Activated CD4-positive, alpha-beta memory T cell treated with anti-CD3 and anti-CD28 coated beads for 36 hours (primary cell): ENCODE data around the gene LINC01488. TPM values are rescaled to one million over a fixed set of nuclear protein-coding genes. Genes with fewer than 3 reads are reported as not detected.

Experiments
- CTCF ChIA-PET: fragments of 350-600 bp; sonication (Branson Sonifier 250); formaldehyde crosslinking; loops from one replicate; lab custom pipeline; 2021; ENCODE audit warnings: antibody characterized with exemption, inconsistent platforms; lab: Charles Lee
- POLR2A ChIA-PET: fragments of 350-600 bp; sonication (Branson Sonifier 250); formaldehyde crosslinking; loops from one replicate; lab custom pipeline; 2021; ENCODE audit warnings: antibody characterized with exemption; lab: Charles Lee
- DNase-seq: peaks from one replicate; pipeline ENCODE4 v3.0.0-alpha.2; 2020
- H3K27ac Mint-ChIP-seq: one replicate; pipeline ENCODE4 v1.8.0; 2021; ENCODE audit warnings: mixed read lengths
- H3K27me3 Mint-ChIP-seq: one replicate; pipeline ENCODE4 v1.8.0; 2021; ENCODE audit warnings: mixed read lengths
- H3K36me3 Mint-ChIP-seq: one replicate; pipeline ENCODE4 v1.8.0; 2021; ENCODE audit warnings: mixed read lengths
- H3K4me1 Mint-ChIP-seq: one replicate; pipeline ENCODE4 v1.8.0; 2021; ENCODE audit warnings: low read depth, mixed read lengths
- H3K4me3 Mint-ChIP-seq: one replicate; pipeline ENCODE4 v1.8.0; 2021; ENCODE audit warnings: mild to moderate bottlenecking, mixed read lengths
- H3K9me3 Mint-ChIP-seq: one replicate; pipeline ENCODE4 v1.8.0; 2021; ENCODE audit warnings: mixed read lengths
- intact Hi-C: fragments of 100-400 bp; cut with micrococcal nuclease; formaldehyde crosslinking; loops from one replicate; pipeline ENCODE4 v1.15.1; 2023
- total RNA-seq, 2 experiments: library from RNA; stranded (reverse); gene quantifications; one replicate each; pipeline ENCODE4 v1.2.3, GENCODE V29; 2021

LINC01488 gene
- total RNA-seq = not detected

DNA sequence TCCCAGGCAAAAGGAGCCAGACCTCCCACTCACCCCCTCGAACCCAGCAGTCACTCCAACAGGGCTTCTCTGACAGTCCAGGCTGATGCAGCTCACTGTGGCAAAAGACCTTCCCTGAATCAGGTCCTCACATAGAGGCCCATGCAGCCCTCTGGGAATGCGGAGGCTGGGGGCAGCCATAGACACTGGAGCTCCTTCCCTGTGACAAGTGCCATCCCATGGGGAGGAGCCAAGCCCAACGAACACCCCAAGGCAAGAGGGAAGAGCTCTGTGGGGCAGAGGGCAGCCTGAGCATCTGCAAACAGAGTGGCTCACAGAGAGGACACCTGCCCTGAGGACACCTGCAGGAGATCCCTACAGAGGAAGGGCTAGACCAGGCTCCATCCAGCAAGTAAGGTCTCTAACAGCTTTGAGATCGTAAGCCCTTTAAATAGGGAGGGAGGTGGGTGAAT is at the start of gene LINC01488:
TSS of gene LINC01488 (plus strand) at position 271 of the 452 bp plus-strand sequence.
- no peak within 1 kb of the TSS for H3K27ac Mint-ChIP-seq
- H3K4me1 Mint-ChIP-seq = no peaks in the 10 kb centered on the region
- H3K36me3 Mint-ChIP-seq = no peaks in the 10 kb centered on the region
- DNase-seq = no peak
- H3K9me3 Mint-ChIP-seq = no peaks in the 10 kb centered on the region
- ChIA-PET CTCF (interaction anchor here (1.0 kb wide), 1 partner anchor 80 kb away, joined by 3 read pairs; no protein-coding TSS in a partner anchor), POLR2A (no interaction called here)
- no peak within 1 kb of the TSS for H3K4me3 Mint-ChIP-seq
- no peaks in the 10 kb centered on the region for H3K27me3 Mint-ChIP-seq
- intact Hi-C loops = no loop called here

DNA sequence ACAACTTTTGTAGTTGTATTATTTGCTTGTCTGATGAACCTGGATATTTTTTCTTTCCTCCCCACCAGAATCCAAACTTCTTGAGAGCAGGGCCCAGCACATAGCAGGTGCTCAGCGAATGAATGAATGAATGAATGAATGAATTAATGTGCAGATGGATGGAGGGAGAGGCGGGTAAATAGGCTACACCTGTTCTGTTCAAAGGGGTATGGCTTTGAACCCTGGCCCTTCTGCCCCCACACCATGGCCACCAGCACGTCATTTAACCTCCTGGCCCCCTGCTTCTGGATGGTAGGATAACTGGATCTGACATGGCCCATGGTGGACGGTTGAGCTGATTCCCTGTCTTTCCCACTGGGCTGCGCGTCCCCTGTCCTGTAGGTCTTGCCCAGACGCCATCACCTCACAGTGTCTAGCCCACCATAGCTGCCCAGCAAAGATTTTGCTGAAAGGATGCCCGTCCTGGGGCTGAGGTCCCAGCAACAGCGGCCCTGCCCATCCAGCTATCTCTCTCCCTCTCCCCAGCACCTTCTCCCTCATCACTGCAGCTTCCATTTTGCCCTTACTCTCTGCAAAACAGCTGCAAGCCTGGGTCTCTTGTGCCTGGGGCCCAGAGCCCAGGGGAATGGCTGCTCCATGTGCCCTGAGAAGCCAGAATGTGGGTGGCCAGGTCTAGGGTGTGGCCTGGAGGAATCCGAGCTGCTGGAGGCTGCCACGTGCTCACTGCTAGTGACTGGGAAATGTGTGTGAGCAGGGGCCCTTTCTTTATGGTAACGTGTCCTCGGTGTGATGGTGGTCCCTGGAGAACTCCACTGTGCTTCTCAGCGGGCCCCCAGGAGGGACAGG is 49.3 kb upstream of the LINC01488 start:
- POLR2A ChIA-PET = interaction anchor here (1.4 kb wide), 1 partner anchor 9 kb away, joined by 3 read pairs; no protein-coding TSS in a partner anchor
- no peak overlapping the region for H3K4me3 Mint-ChIP-seq
- no peak for DNase-seq
- CTCF ChIA-PET = no interaction called here
- H3K36me3 Mint-ChIP-seq = no peaks in the 10 kb centered on the region
- H3K27ac Mint-ChIP-seq = no peak overlapping the region
- no peaks in the 10 kb centered on the region for H3K9me3 Mint-ChIP-seq
- intact Hi-C loops = no loop called here
- H3K4me1 Mint-ChIP-seq = no peaks in the 10 kb centered on the region
- H3K27me3 Mint-ChIP-seq = peaks cover 19% of the 10 kb centered on the region

DNA sequence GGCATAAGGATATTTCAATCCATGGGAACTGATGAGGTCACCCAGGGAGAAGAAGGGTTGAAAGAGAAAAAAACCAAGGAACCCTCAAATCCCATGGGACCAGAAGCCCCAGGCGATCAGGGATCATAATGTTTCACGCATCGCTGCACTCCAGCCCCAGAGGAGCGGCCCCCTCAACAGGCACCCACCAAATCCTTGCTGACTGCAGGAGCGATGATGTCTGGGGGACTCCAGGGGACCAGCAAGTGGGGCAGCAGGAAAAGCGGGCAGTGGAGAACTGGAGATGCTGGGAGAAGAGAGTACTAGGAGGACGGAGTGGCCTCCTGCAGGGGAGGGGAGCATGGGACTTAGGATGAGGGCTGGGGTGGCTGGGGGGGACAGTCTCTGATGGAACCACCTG is 47.7 kb upstream of the LINC01488 start:
- POLR2A ChIA-PET = no interaction called here
- CTCF ChIA-PET = no interaction called here
- peaks cover 17% of the 10 kb centered on the region for H3K27me3 Mint-ChIP-seq
- DNase-seq = no peak
- intact Hi-C loops = no loop called here
- no peaks in the 10 kb centered on the region for H3K9me3 Mint-ChIP-seq
- H3K4me3 Mint-ChIP-seq = no peak overlapping the region
- no peaks in the 10 kb centered on the region for H3K36me3 Mint-ChIP-seq
- H3K4me1 Mint-ChIP-seq = no peaks in the 10 kb centered on the region
- H3K27ac Mint-ChIP-seq = no peak overlapping the region

DNA sequence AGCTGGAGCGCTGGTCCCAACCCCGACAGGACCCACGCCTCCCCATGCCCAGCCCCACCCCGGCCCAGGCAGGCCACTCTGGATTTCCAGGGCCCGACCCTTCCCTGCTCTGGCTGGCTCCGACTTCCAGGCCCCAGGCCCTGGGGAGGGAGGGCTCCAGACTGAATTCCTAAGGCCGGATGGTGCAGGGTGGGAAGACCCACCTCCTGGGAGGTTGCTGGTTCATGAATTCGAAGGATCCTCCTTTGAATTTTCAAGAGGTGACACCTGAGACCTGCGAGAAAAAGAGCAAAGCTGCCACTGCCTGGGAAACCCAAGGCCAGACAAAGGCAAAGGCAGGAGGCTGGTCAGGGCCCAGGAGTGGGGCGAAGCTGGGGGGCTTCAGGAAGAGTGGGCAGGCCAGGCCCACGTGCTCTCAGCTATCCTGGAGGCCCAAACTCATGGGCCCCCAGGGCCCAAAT is 47.0 kb upstream of the LINC01488 start:
- Mint-ChIP-seq H3K4me3 (no peak overlapping the region), H3K27ac (no peak overlapping the region), H3K9me3 (no peaks in the 10 kb centered on the region), H3K36me3 (no peaks in the 10 kb centered on the region), H3K27me3 (peaks cover 18% of the 10 kb centered on the region), H3K4me1 (no peaks in the 10 kb centered on the region)
- DNase-seq = no peak
- POLR2A ChIA-PET = no interaction called here
- CTCF ChIA-PET = no interaction called here
- intact Hi-C loops = no loop called here

DNA sequence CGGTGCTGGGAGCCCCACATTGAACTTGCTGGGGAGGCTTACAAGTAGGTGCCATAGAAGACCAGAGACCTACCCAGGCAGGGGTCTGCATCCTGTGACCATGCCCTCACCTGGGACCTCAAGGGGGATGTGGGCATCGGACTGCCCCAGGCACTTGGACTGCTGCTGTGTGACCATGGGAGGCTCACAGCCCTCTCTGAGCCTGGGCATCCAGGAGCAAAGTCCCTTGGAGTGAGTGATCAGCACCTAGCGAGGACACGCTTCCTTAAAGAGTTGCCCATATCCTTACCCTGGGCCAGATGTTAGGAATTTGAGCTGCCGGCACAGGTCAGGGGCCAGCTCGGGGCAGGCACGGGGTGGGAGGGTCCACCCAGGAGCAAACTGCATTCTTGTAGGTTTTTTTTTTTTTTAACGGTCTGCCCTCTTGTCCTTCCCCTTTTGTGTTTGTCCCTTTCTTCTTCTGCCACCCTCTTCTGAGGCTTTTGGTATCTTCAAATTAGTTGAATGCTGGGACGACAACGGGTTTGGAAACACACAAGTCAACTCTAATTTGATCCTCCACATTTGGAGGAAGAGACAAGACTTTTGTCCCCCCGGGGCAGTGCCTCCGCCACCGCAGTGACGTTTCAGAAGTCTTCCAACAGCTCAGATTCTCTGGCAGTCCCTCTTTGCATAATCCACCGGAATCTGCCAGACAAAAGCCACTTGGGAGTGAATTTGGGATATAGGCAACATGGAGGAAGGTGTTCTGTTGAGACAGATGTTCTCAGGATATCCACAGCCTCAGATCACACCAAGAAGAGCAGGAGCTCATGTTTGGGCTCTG is 46.1 kb upstream of the LINC01488 start:
- Mint-ChIP-seq H3K36me3 (no peaks in the 10 kb centered on the region), H3K9me3 (no peaks in the 10 kb centered on the region), H3K4me3 (no peak overlapping the region), H3K27me3 (peaks cover 15% of the 10 kb centered on the region), H3K4me1 (no peaks in the 10 kb centered on the region), H3K27ac (no peak overlapping the region)
- ChIA-PET CTCF (no interaction called here), POLR2A (no interaction called here)
- intact Hi-C loops = no loop called here
- no peak for DNase-seq

DNA sequence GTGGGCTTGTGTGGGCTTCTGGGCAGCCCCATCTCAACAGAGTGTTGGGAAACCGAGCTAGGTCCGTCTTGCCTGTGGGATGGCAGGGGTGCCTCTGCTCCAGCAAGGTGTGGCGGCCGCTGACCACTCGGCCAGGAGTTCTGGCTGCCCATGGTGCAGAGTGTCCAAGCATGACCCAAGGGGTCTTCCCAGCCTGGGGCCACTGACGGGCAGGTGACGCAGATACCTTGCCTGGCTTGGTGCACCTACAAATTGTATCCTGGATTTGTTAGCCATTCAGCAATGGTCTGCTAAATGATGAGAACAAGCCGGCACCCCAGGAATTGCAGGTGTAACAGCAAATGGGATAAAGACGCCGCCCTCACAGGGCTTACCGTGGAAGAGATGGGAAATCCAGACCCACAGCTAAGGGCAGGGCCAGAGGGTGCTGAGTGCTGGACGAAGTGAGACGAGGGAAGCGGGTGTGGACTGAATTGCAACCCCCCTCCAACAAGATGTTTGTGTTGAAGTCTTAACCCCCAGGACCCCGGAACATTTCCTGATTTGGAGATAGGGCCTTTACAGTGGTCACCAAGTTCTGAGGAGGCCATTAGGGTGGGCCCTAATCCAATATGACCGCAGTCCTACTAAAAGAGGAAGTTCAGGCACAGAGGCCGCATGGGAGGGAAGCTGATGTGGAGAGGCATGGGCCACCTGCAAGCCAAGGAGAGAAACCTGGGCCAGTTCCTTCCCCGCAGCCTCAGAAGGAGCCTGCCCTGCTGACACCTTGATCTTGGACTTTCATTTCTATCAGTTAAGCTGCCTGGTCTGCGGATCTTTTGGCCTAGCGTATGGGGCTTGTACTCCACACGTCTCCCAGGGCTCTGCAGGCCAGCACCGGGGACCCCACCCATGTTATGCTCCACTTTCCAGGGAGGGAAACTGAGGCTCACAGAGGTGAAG is 45.2 kb upstream of the LINC01488 start:
- H3K27ac Mint-ChIP-seq = no peak overlapping the region
- H3K9me3 Mint-ChIP-seq = no peaks in the 10 kb centered on the region
- peaks cover 14% of the 10 kb centered on the region for H3K27me3 Mint-ChIP-seq
- POLR2A ChIA-PET = no interaction called here
- H3K4me3 Mint-ChIP-seq = no peak overlapping the region
- H3K4me1 Mint-ChIP-seq = no peaks in the 10 kb centered on the region
- intact Hi-C loops = no loop called here
- CTCF ChIA-PET = no interaction called here
- H3K36me3 Mint-ChIP-seq = no peaks in the 10 kb centered on the region
- DNase-seq = no peak

DNA sequence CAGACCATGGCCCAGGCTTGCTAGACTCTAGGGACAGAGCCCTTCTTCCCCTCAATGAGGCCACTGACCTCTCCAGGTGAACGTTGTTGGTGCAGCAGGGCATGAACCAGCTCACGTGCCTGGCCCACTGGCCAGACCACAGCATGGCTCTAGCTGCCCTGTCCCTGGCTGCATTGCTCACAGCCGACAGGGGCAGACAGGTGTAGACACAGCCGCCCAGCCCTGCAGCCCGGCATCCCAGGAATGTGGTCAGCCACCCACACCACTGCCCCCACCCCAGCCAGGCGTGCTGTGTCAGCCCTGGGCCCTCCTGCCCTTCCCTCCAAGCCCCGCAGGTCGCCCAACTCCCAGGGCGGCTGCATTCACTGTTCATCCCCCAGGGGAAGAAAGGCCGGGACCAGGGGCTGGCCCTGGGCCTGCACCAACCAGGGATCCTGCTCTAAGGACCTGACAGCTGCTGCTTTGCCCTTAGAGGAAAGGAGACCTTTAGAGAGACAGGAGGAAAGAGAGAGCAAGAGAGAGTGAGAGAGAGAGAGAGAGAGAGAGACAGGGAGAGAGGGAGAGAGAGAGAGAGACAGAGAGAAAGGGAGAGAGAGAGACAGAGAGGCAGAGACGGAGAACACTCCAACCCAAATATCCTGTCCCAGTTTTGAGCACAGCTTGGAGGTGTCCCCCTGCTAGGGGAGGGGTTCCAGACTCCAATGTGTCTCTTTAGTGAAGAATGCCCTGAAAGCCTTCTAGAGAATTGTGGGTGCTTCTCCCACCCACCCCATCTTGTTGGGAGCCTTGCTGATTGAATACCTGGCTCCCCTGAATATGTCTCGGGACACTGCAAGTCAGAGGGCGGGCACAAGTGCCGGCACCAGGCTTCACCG is 44.2 kb upstream of the LINC01488 start:
- no peaks in the 10 kb centered on the region for H3K4me1 Mint-ChIP-seq
- ChIA-PET POLR2A (no interaction called here), CTCF (interaction anchor here (0.5 kb wide), 1 partner anchor 761 kb away, joined by 5 read pairs; no protein-coding TSS in a partner anchor)
- H3K27ac Mint-ChIP-seq = no peak overlapping the region
- intact Hi-C loops = no loop called here
- H3K9me3 Mint-ChIP-seq = no peaks in the 10 kb centered on the region
- no peak for DNase-seq
- peaks cover 14% of the 10 kb centered on the region for H3K27me3 Mint-ChIP-seq
- H3K4me3 Mint-ChIP-seq = no peak overlapping the region
- H3K36me3 Mint-ChIP-seq = no peaks in the 10 kb centered on the region

DNA sequence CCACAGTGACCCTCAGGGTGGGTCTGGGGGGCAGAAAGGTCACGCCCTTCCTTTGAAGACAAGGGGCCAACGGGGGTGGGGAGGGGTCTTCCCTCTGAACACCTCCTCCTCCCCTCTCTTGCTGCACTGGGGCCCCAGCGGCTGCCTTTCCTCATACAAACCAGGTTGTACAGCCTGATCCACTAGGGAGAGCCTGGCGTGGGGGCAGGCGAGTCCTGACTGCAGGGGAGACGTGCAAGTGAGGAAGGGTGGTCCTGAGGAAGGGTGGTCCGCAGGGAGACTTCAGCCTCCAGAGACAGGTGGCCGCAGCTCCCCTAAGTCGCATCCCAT is 43.6 kb upstream of the LINC01488 start:
- Mint-ChIP-seq H3K9me3 (no peaks in the 10 kb centered on the region), H3K27me3 (peaks cover 14% of the 10 kb centered on the region), H3K4me1 (no peaks in the 10 kb centered on the region), H3K4me3 (no peak overlapping the region), H3K36me3 (no peaks in the 10 kb centered on the region), H3K27ac (no peak overlapping the region)
- ChIA-PET CTCF (interaction anchor here (0.5 kb wide), 1 partner anchor 760 kb away, joined by 5 read pairs; no protein-coding TSS in a partner anchor), POLR2A (no interaction called here)
- no peak for DNase-seq
- intact Hi-C loops = no loop called here

DNA sequence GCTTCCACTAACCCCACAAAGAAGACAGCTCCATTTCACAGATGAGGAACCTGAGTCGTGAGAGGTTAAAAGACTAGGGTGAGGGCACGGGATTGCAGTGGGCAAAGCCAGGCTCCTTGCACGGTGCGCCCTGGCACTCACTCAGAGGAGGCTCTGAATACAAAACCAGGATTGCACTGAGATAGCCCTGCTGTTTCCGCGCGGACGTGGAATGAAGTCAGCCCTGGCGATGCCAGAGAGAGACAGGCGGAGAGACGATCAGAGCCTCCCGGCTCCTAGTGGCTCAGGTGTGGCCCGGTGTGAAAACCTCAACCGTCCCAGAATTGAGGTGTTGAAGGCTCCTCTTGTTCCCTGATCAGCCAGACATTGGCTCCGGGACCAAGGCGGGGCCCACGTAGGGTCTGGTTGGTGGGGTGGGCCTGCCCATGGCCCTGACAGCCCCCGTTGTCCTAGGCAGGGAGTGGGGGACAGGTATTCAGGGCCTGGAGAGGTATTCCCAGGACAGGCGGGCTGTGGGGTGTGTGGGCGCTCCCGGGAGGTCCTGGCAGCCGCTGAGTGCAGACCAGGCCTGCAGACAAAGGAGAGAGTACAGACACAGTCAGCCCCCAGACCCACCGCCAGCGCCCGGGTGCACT is 43.1 kb upstream of the LINC01488 start:
- H3K9me3 Mint-ChIP-seq = no peaks in the 10 kb centered on the region
- intact Hi-C loops = no loop called here
- no peaks in the 10 kb centered on the region for H3K36me3 Mint-ChIP-seq
- no peak overlapping the region for H3K27ac Mint-ChIP-seq
- no peak overlapping the region for H3K4me3 Mint-ChIP-seq
- H3K27me3 Mint-ChIP-seq = peaks cover 12% of the 10 kb centered on the region
- CTCF ChIA-PET = no interaction called here
- no peak for DNase-seq
- peaks cover 3% of the 10 kb centered on the region for H3K4me1 Mint-ChIP-seq
- POLR2A ChIA-PET = interaction anchor here (0.6 kb wide), 1 partner anchor 200 kb away, joined by 4 read pairs; no protein-coding TSS in a partner anchor

DNA sequence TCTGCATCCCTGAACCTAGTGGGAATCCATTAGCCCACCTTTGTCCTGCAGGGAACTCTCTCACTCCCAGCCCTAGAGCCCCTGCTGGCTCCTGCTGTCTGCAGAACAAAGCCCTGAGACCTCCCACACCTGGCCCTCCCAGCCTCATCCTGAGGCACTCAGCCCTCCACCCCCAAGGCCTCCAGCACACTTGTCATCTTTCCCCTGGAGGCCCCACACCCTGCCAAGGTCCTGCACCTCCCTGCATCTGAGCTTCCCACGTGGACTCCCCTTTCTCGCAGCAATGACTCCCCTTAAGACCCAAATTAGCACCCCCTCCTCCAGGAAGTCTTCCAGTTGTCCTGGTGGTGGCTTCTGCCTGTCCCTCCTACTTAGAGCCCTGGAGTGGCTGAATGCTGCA is 42.3 kb upstream of the LINC01488 start:
- Mint-ChIP-seq H3K9me3 (no peaks in the 10 kb centered on the region), H3K4me1 (peaks cover 9% of the 10 kb centered on the region), H3K4me3 (no peak overlapping the region), H3K36me3 (no peaks in the 10 kb centered on the region), H3K27me3 (peaks cover 8% of the 10 kb centered on the region), H3K27ac (no peak overlapping the region)
- CTCF ChIA-PET = no interaction called here
- DNase-seq = no peak
- POLR2A ChIA-PET = no interaction called here
- intact Hi-C loops = no loop called here
